ENCODE results near the gene DYNC2LI1.
"Not testable (repeated sequence)": the region's sequence is repeated elsewhere in the genome, so short reads cannot be mapped to it uniquely, and the experiment has no call there.

Gene DYNC2LI1

GRCh38 chr2:43773876-43774613 lies at the start of gene DYNC2LI1:
Gene DYNC2LI1 (plus strand): TSS chr2:43774039. CDS start chr2:43774139, 100 bp downstream.
- ATAC-seq = peak; percentile 94
- peak; percentile 89 for DNase-seq

GRCh38 chr2:43724728-43725526 lies 48.9 kb upstream of the DYNC2LI1 start:
- ATAC-seq (no peak), DNase-seq (no peak)

GRCh38 chr2:43725711-43726246 lies 48.1 kb upstream of the DYNC2LI1 start:
- ATAC-seq (no peak), DNase-seq (no peak)

- ATAC-seq, DNase-seq: not testable (repeated sequence)
These were observed 46.7 kb upstream of the DYNC2LI1 start for GRCh38 chr2:43726961-43727633.

GRCh38 chr2:43727634-43728014 lies 46.2 kb upstream of the DYNC2LI1 start:
- ATAC-seq (no peak), DNase-seq (no peak)

GRCh38 chr2:43729491-43730174 lies 44.2 kb upstream of the DYNC2LI1 start:
- ATAC-seq = no peak
- no peak for DNase-seq

- no peak for ATAC-seq
- no peak for DNase-seq
These were observed 42.6 kb upstream of the DYNC2LI1 start for GRCh38 chr2:43731211-43731610.

- DNase-seq (no peak), ATAC-seq (no peak)
These were observed 37.2 kb upstream of the DYNC2LI1 start for GRCh38 chr2:43736637-43737036.

GRCh38 chr2:43737097-43737854 lies 36.6 kb upstream of the DYNC2LI1 start:
- no peak for DNase-seq
- ATAC-seq = no peak

GRCh38 chr2:43737855-43738254 lies 36.0 kb upstream of the DYNC2LI1 start:
- ATAC-seq (no peak), DNase-seq (no peak)

- no peak for ATAC-seq
These were observed 35.6 kb upstream of the DYNC2LI1 start for GRCh38 chr2:43738257-43738656.

GRCh38 chr2:43743706-43744105 lies 30.1 kb upstream of the DYNC2LI1 start:
- DNase-seq = no peak
- no peak for ATAC-seq

More at GRCh38 chr2:43738257-43738656, 35.6 kb upstream of the DYNC2LI1 start:
- DNase-seq = no peak

GRCh38 chr2:43745457-43745856 lies 28.4 kb upstream of the DYNC2LI1 start:
- DNase-seq (no peak), ATAC-seq (no peak)

- ATAC-seq (peak; percentile 19), DNase-seq (peak; percentile 62)
These were observed 25.5 kb upstream of the DYNC2LI1 start for GRCh38 chr2:43748333-43748732.

- no peak for ATAC-seq
- no peak for DNase-seq
These were observed 24.3 kb upstream of the DYNC2LI1 start for GRCh38 chr2:43749583-43749982.

GRCh38 chr2:43751476-43751990 lies 22.3 kb upstream of the DYNC2LI1 start:
- DNase-seq = no peak
- no peak for ATAC-seq

- ATAC-seq (no peak), DNase-seq (no peak)
These were observed 21.5 kb upstream of the DYNC2LI1 start for GRCh38 chr2:43752302-43752701.

GRCh38 chr2:43754180-43754579 lies 19.7 kb upstream of the DYNC2LI1 start:
- ATAC-seq = no peak
- DNase-seq = no peak

GRCh38 chr2:43758739-43759138 lies 15.1 kb upstream of the DYNC2LI1 start:
- no peak for DNase-seq
- no peak for ATAC-seq

GRCh38 chr2:43759195-43759594 lies 14.6 kb upstream of the DYNC2LI1 start:
- ATAC-seq (no peak), DNase-seq (no peak)

GRCh38 chr2:43762286-43762685 lies 11.6 kb upstream of the DYNC2LI1 start:
- ATAC-seq = peak; percentile 80
- no peak for DNase-seq
